Pancreas (tissue), 10 donors: ENCODE measurements around the gene SLC7A9. TPM values are rescaled to one million over a fixed set of nuclear protein-coding genes. Genes with fewer than 3 reads are reported as not detected.

Experiments used
- ATAC-seq, 4 donors: fragments of 200-7000 bp; cut with Tn5 transposase; one replicate each; pipeline versions ENCODE4 v1.8.0 to v1.9.1; 2020; ENCODE audit warnings: mild to moderate bottlenecking in 4 of 4, moderate library complexity in 4 of 4
- DNase-seq, 6 donors: peaks; one replicate each; pipeline ENCODE4 v3.0.0-alpha.2; 2020
- FAIRE-seq: peaks from 2 replicates; lab custom pipeline; 2012; peaks lifted over from hg19 to GRCh38; lab: Jason Lieb, UNC
- H3K27ac ChIP-seq, 4 donors: fragments of 200-600 bp; sonication (generic); 1 replicate in 3 of 4; 2 replicates in 1 of 4; pipeline versions ENCODE4 v1.5.0 to v1.8.0; 2020
- H3K27me3 ChIP-seq, 4 donors: fragments of 200-600 bp; one replicate each; pipeline ENCODE4 v1.8.0; 2021
- H3K36me3 ChIP-seq, 3 donors: fragments of 200-600 bp; sonication (generic) in 1 of 3; one replicate each; pipeline versions ENCODE4 v1.5.0 to v1.8.0; 2020 to 2021
- H3K4me1 ChIP-seq, 3 donors: fragments of 200-600 bp; one replicate each; pipeline ENCODE4 v1.8.0; 2021
- H3K4me3 ChIP-seq, 4 donors: fragments of 200-600 bp; sonication (generic) in 2 of 4; one replicate each; pipeline versions ENCODE4 v1.5.0 to v1.8.0; 2020 to 2021
- H3K9me3 ChIP-seq, 4 donors: fragments of 200-600 bp; one replicate each; pipeline ENCODE4 v1.8.0; 2021
- WGBS, 2 donors: extraction: QIAGEN DNeasy Blood & Tissue Kit; methylation state at CpG; one replicate each; pipeline ENCODE4 v1.1.7; 2013; 5-methylcytosine and 5-hydroxymethylcytosine counted together
- intact Hi-C, 3 donors: fragments of 100-400 bp; cut with DNase I; formaldehyde crosslinking; loops; one replicate each; pipeline versions ENCODE4 v1.11.1 to v1.14.2; 2022
- polyA plus RNA-seq, 2 donors: library from polyadenylated mRNA; stranded (reverse); fragments of 200-250 nt; gene quantifications; one replicate each; pipeline ENCODE4 v1.2.3, GENCODE V29; 2013
- total RNA-seq, 6 donors: library from RNA; stranded (reverse); fragmentation: NEBNext Ultra II Directional in 4 of 6; extraction: Animal tissue kit (Norgen Biotek cat#: 25700) in 4 of 6; gene quantifications; one replicate each; pipeline versions ENCODE4 v1.2.1 to v1.2.4, GENCODE V29; 2021 to 2023
- TF ChIP-seq, protein P1 (sequence below), 4 donors: fragments of 200-600 bp; sonication (generic) in 3 of 4; IDR thresholded peaks; one replicate each; pipeline versions ENCODE4 v1.5.0 to v1.8.0; 2021; ENCODE audit warnings: antibody characterized with exemption in 4 of 4
- donor health status: healthy with polysubstance abuse.
- donor health status: DM: no; HTN: no; CAD: no; lungs with moderate emphysema.
- donor health status: DM: no; HTN: no; CAD: no.
- donor health status: control.
- donor health status: control.
- donor health status: Bipolar disorder and iron deficiency.
- donor health status: DM: yes; HTN: yes; CAD: no.
- donor health status: DM: no; HTN: no; CAD: no.
- donor health status: DM: no; HTN: no; CAD: no.
- donor health status: DM: yes; HTN: yes; CAD: no.

SLC7A9 gene
- total and polyA plus RNA-seq, 8 donors: 0.08 to 1.1 (median 0.28) TPM; not detected in 3

DNA sequence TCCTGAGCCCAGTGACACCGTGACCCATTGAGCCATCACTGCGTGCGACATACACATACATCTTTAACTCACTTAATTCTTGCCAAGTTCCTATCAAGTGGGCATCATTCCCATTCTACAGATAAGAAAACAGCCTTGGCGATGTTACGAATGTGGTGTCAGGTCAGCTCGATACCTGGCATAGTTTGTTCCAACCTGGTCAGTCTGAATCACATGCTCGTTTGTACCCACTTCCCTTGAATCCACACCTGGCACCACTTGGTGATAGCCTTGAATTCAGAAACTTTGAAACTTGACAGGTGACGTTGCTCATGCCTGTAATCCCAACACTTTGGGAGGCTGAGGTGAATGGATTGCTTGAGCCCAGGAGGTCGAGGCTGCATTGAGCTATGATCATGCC lies 59.1 kb downstream of the SLC7A9 start:
- H3K4me1 ChIP-seq: no peaks in the 10 kb centered on the region
- H3K4me3 ChIP-seq: no peak overlapping the region
- H3K9me3 ChIP-seq: no peaks in the 10 kb centered on the region
- ATAC-seq (peak in 3 of 4 donors; percentile 13 to 56 (median 30)), DNase-seq (no peak), FAIRE-seq (no peak)
- H3K27ac ChIP-seq: no peak overlapping the region
- no peaks in the 10 kb centered on the region for H3K36me3 ChIP-seq
- WGBS, 2 donors: 41 to 46% methylated on average over 9 of the region's 9 CpGs
- intact Hi-C loops: no loop called here
- no peaks in the 10 kb centered on the region for H3K27me3 ChIP-seq
- TF ChIP-seq, protein P1, sequence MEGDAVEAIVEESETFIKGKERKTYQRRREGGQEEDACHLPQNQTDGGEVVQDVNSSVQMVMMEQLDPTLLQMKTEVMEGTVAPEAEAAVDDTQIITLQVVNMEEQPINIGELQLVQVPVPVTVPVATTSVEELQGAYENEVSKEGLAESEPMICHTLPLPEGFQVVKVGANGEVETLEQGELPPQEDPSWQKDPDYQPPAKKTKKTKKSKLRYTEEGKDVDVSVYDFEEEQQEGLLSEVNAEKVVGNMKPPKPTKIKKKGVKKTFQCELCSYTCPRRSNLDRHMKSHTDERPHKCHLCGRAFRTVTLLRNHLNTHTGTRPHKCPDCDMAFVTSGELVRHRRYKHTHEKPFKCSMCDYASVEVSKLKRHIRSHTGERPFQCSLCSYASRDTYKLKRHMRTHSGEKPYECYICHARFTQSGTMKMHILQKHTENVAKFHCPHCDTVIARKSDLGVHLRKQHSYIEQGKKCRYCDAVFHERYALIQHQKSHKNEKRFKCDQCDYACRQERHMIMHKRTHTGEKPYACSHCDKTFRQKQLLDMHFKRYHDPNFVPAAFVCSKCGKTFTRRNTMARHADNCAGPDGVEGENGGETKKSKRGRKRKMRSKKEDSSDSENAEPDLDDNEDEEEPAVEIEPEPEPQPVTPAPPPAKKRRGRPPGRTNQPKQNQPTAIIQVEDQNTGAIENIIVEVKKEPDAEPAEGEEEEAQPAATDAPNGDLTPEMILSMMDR (IDR thresholded peaks at IDR 0.05): no peak

DNA sequence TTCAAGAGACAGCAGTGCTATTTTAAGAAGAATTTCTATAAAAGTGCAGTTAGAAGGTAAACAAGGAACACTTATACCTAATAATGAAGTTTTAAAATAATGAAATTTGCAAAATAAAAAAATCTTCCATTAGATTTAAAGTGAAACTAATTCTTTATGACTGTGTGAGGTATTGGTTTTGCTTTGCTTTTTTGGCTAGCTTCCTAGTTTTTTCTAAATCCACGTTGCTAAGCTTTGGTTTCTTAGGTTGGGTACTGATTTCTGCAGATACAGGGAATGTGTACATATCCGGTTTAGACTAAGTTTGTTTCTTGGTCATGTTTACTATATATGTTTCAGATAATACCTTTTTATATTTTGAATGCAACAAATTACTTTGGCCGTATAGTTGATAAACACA lies 59.8 kb downstream of the SLC7A9 start:
- Histone ChIP-seq H3K27ac (no peak overlapping the region), H3K36me3 (no peaks in the 10 kb centered on the region), H3K9me3 (no peaks in the 10 kb centered on the region), H3K4me1 (no peaks in the 10 kb centered on the region), H3K27me3 (no peaks in the 10 kb centered on the region), H3K4me3 (no peak overlapping the region)
- no peak for DNase-seq
- WGBS, 2 donors: 22 to 23% methylated on average over 3 of the region's 3 CpGs
- ATAC-seq: peak in 1 of 4 donors; percentile 62
- intact Hi-C loops: no loop called here
- TF ChIP-seq, protein P1 (IDR thresholded peaks at IDR 0.05): no peak
- FAIRE-seq: no peak

DNA sequence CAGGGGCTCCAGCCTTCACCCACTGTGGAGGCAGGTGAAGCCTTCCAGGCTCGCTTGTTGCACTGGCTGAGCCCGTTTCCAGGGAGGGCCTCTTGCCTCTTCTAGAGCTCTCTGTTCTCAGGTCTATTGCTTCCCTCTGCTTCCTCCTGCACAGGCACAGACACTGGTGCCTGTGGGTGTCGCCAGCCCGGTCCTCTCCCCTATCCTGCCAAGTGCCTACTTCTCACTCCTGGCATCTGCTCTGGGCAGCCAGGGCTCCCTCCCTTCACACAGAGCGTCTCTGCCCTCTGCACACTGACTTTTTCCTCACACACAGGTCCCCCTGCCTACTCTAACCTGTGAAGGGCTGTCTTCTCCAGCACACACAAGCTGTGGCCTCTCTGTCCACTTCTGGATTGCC lies 60.3 kb downstream of the SLC7A9 start:
- Histone ChIP-seq H3K4me1 (no peaks in the 10 kb centered on the region), H3K4me3 (no peak overlapping the region), H3K27ac (no peak overlapping the region), H3K36me3 (no peaks in the 10 kb centered on the region), H3K27me3 (no peaks in the 10 kb centered on the region), H3K9me3 (no peaks in the 10 kb centered on the region)
- intact Hi-C loops: no loop called here
- 55 to 67% methylated on average over 5 of the region's 5 CpGs for WGBS, 2 donors
- FAIRE-seq (no peak), ATAC-seq (peak in 2 of 4 donors; percentile 56 to 74), DNase-seq (no peak)
- TF ChIP-seq, protein P1 (IDR thresholded peaks at IDR 0.05): no peak

DNA sequence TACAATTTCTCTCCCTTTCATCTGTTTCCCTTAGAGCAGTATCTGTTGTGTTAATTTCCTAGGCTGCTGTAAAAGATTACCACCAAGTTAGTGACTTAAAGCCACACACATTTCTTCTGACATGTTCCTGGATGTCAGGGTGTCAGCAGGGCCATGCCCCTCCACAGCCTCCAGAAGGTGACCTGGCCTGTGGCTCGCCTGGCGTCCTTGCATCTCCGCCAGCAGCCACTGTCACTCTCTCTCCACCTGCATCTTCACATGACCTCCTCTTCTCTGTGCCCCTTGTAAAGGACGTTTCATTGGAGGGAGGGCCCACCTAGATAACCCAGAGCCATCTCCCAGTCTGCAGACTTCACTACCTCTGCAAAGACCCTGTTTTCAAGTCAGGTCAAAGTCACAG lies 61.3 kb downstream of the SLC7A9 start:
- DNase-seq (no peak), ATAC-seq (no peak), FAIRE-seq (no peak)
- H3K27me3 ChIP-seq: no peaks in the 10 kb centered on the region
- no peak overlapping the region for H3K4me3 ChIP-seq
- 78 to 83% methylated on average over 4 of the region's 4 CpGs for WGBS, 2 donors
- H3K4me1 ChIP-seq: no peaks in the 10 kb centered on the region
- TF ChIP-seq, protein P1 (IDR thresholded peaks at IDR 0.05): no peak
- no peaks in the 10 kb centered on the region for H3K9me3 ChIP-seq
- H3K36me3 ChIP-seq: no peaks in the 10 kb centered on the region
- intact Hi-C loops: no loop called here
- H3K27ac ChIP-seq: no peak overlapping the region

DNA sequence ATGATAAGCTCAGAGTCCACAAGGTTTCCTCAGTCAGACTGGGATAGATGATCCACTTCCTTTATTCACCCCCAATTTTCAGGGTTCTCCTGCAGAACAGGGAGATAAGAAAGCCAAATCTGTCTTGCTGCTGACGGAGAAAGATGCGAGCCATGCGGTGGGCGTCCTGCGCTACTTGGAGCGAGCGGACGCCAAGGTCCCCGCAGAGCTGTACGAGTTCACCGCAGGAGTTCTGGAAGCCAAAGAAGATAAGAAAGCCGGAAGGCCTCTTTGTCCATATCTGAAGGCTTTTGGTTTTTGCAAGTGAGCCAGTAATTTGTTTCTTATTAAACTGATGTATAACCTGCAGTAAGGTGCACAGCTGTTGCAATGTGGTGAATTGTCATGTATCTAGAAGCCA lies 66.7 kb downstream of the SLC7A9 start:
- DNase-seq: no peak
- Histone ChIP-seq H3K36me3 (no peaks in the 10 kb centered on the region), H3K27me3 (no peaks in the 10 kb centered on the region), H3K9me3 (no peaks in the 10 kb centered on the region), H3K4me1 (no peaks in the 10 kb centered on the region), H3K27ac (no peak overlapping the region), H3K4me3 (no peak overlapping the region)
- no peak for FAIRE-seq
- ATAC-seq: no peak
- 76 to 83% methylated on average over 12 of the region's 12 CpGs for WGBS, 2 donors
- intact Hi-C loops: no loop called here
- TF ChIP-seq, protein P1 (IDR thresholded peaks at IDR 0.05): no peak
